ENCODE data around the gene PPIL6. TPM values are rescaled to one million over a fixed set of nuclear protein-coding genes. Genes with fewer than 3 reads are reported as not detected.

PPIL6 gene
- 2.5 to 3.6 TPM (median 2.9 TPM) in 5 replicates for total RNA-seq (2022; extraction: Qiagen RNA extraction)

DNA sequence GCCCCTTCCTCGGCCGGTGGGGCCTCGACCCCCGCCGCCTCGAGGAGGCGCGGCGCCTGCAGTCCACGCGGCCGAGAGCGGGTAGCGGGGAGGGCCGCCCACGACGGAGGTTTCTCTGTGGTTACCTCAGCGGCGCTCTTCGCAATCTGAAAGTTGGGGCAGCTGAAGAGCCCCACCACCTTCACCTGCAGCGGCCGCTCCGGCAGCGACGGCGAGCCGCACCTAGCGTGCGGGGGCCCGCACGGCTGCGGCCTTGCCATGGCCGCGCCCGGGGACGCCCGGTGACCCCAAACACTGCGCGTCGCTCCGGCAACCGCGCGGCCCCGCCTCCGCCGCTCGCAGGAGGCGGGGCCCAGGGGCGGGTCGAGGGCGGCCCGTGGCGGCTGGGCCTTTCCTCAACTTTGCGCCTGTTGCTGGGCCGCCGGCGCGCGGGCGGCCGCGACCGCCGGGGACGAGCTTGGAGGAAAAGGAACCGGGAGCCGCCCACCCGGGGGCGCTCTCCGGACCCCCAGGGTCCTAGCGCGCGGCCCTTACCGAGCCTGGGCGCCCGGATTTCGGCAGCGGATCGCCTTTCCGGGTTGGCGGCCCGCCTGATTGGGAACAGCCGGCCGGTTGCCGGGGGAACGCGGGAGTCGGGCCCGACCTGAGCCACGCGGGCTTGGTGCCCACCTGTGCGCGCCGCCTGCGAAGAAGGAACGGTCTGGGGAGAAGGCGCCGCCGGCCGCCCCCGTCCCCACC lies at the start of gene PPIL6, which contains the start of gene SMPD2:
Gene PPIL6, minus strand, starts transcription at position 298 of the 738 bp plus-strand sequence. Its CDS starts 38 bp downstream, at position 260.
Gene SMPD2, plus strand, starts transcription at position 394 of the 738 bp plus-strand sequence. CDS start 398 bp downstream, outside the sequence.

DNA sequence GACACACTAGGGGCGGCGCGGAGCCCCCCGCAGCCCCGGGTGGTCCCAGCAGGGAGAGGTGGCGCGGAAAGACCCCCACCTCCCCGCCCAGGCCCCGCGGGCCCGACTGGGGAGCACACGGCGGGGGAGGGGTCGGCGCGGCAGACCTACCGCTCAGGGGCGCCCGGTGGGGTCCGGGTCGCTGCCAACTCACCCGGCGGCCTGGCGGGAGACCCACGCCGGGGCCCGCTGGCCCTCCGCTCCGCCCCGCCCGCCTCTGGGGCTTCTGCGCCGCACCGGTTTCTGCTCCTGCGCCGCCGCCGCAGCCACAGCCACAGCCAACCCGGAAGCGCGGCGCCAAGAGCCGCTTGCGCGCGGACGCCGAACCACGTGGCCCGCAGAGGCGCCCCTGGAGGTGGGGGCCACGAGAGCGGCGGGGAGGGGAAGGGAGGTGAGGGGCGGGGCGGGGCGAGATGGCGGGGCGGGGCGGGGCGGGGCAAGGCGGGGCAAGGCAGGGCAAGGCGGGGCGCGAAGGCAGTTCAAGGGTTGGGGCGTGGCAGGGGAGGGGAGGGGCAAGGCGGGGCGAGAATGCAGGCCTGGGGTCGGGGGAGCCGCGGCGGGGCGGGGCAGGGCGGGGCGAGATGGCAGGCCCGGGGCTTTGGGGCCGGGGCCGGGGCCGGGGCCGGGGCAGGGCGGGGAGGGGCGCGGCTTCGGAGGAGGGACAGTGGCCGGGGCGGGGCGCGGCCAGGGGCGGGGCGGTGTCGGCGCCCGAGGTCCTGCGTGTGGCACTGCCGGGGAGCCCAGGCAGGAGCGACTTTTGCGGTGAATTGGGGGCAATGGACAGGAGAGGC lies 42.7 kb upstream of the PPIL6 start, which contains the start of gene ZBTB24:
Gene ZBTB24, minus strand, starts transcription at position 315 of the 830 bp plus-strand sequence. CDS start 1,193 bp downstream, outside the sequence.

DNA sequence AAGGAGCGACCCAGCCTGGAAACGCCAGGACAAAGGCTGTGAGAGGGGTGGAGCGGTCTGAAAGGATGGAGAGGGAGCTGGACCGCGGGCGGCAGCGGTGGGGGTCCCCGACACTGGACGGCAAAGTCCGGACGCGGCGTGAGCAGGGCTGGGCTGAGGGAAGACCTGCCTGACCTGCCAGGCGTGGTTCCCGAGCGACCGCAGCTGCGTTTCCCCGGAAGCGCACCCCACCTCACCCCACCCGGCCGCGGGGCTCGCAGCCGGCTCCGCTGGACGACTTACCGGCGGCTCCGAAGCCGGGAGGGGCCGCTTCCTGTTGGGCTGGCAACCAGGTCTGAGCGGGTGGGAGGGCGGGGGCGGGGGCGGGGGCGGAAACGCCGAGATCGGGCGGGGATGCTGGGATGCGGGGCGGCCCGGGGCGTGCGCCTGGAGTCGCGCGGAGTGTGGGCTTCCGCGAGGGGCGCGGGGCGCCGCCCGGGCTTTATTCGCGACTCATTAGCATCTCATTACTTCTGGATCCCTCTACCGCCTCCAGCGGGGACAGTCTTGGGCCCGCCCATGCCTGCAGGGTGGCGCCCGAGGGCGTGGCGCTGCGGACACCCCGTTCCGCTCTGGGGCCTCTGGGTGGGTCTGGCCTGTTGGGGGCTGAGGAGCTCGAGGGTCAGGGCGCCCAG lies 15.1 kb upstream of the PPIL6 start, which contains the start of gene MICAL1:
Gene MICAL1, minus strand, starts transcription at position 336 of the 674 bp plus-strand sequence. CDS start 1,576 bp downstream, outside the sequence.

DNA sequence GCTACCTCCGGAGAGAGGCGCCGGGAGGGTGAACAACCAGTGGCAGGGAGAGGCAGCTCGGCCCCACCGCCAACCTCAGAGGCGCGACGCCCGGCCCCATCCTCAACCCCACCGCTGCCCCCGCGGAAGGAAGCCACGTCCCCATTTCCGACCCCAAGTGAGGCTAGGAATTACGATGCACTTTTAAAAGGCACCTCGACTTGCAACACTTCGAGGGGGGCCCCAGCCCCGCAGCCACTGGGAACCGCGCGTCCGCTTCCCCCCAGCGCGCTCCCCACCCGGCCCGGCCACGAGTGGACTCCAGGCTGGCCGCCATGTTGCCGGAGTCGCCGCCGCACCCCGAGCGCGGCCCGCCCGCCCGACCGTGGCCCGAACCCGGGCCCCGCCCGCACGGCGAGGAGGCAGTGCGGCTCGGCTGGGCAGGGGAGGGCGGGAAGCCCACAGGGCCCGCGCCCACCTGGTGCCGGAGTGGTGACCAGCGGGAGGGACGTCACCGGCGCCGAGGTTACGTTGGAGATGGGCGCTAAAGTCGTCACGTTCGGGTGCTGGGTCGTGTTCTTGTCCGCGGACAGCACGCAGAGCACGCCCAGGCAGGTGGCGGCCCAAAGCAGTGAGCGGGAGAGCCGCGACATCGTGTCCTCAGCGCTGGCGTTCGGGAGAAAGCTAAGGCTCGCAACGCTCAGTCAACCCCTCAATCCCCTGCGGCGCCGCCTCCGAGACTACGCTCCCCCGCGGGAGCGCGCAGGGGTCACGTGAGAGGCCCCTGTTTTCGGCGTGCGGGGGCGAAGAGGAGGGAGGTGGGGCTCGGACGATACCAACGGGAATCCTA lies 58.5 kb downstream of the PPIL6 start, which contains the start of gene CD164:
Gene CD164, minus strand, starts transcription at position 721 of the 829 bp plus-strand sequence. Its CDS starts 89 bp downstream, at position 632.

Other genes starting within 250 kb of the PPIL6 start
- gene CD164, start 58.2 kb downstream of the PPIL6 start, total RNA-seq (2022; extraction: Qiagen RNA extraction) = 90.2 to 113 TPM (median 108 TPM) in 5 replicates
- 12.4 to 16.5 TPM (median 14.9 TPM) in 5 replicates for gene SMPD2, start 96 bp upstream of the PPIL6 start, total RNA-seq (2022; extraction: Qiagen RNA extraction)
- gene MICAL1, start 15.1 kb upstream of the PPIL6 start, total RNA-seq (2022; extraction: Qiagen RNA extraction) = 11.5 to 19.0 TPM (median 17.5 TPM) in 5 replicates
- gene ZBTB24, start 42.6 kb upstream of the PPIL6 start, total RNA-seq (2022; extraction: Qiagen RNA extraction) = 4.1 to 4.8 TPM (median 4.5 TPM) in 5 replicates

Data from A549 treated with Mapracorat at 1 μM for 4 hours (cell line).